Peyer's patch (tissue), 4 donors: ENCODE data around the gene RSRC2. TPM values are rescaled to one million over a fixed set of nuclear protein-coding genes. Genes with fewer than 3 reads are reported as not detected.

ENCODE experiments used
- DNase-seq, 3 donors: peaks; one replicate each; pipeline ENCODE4 v3.0.0-alpha.2; 2017 to 2019
- H3K27ac ChIP-seq, 4 donors: fragments of 200-600 bp; sonication (generic); one replicate each; pipeline ENCODE4 v1.5.1; 2016 to 2019
- H3K27me3 ChIP-seq, 2 donors: fragments of 200-600 bp; sonication (generic); one replicate each; pipeline ENCODE4 v1.5.1; 2019
- H3K36me3 ChIP-seq, 3 donors: fragments of 200-600 bp; sonication (generic); one replicate each; pipeline ENCODE4 v1.5.1; 2016 to 2019
- H3K4me1 ChIP-seq, 4 donors: fragments of 200-600 bp; sonication (generic); one replicate each; pipeline ENCODE4 v1.5.1; 2016 to 2019
- H3K4me3 ChIP-seq, 4 donors: fragments of 200-600 bp; sonication (generic); 1 replicate in 3 of 4; 2 replicates in 1 of 4; pipeline ENCODE4 v1.5.1; 2016 to 2019; ENCODE audit warnings: mild to moderate bottlenecking in 1 of 4
- H3K9me3 ChIP-seq, 4 donors: fragments of 200-600 bp; sonication (generic); one replicate each; pipeline ENCODE4 v1.5.1; 2016 to 2019; ENCODE audit warnings: mild to moderate bottlenecking in 1 of 4
- POLR2A ChIP-seq, 2 donors: fragments of 450-650 bp; IDR thresholded peaks; one replicate each; pipeline ENCODE4 v1.5.1; 2017; ENCODE audit warnings: antibody characterized with exemption in 2 of 2, mild to moderate bottlenecking in 2 of 2, moderate library complexity in 2 of 2
- small RNA-seq, 2 donors: library from RNA; depleted of rRNA; stranded (forward); fragments of <200 nt; gene quantifications; one replicate each; pipeline ENCODE3, GENCODE V24; 2016
- total RNA-seq, 4 donors: library from RNA; depleted of rRNA; stranded (reverse); fragments of >200 nt; gene quantifications; one replicate each; pipeline ENCODE4 v1.1.0, GENCODE V29; 2016
- TF ChIP-seq, protein P1 (sequence below), 6 experiments: fragments of 450-650 bp in 4 of 6; fragments of 200-600 bp in 2 of 6; sonication (generic) in 1 of 6; IDR thresholded peaks; one replicate each; pipeline ENCODE4 v1.5.1; 2017 to 2019; ENCODE audit warnings: antibody characterized with exemption in 6 of 6, mild to moderate bottlenecking in 3 of 6, moderate library complexity in 1 of 6

RSRC2 gene
- total RNA-seq, 4 donors from 2014 or later = 78.5 to 455 (median 112) TPM

- Histone ChIP-seq H3K9me3 (no peaks in the 10 kb centered on the region), H3K27ac (no peak overlapping the region), H3K36me3 (no peaks in the 10 kb centered on the region), H3K4me3 (no peak overlapping the region), H3K27me3 (no peaks in the 10 kb centered on the region), H3K4me1 (peaks cover 0 to 6% (median 4%) of the 10 kb centered on the region in 4 donors)
- TF ChIP-seq POLR2A (IDR thresholded peaks at IDR 0.05) = no peak
- TF ChIP-seq, protein P1, sequence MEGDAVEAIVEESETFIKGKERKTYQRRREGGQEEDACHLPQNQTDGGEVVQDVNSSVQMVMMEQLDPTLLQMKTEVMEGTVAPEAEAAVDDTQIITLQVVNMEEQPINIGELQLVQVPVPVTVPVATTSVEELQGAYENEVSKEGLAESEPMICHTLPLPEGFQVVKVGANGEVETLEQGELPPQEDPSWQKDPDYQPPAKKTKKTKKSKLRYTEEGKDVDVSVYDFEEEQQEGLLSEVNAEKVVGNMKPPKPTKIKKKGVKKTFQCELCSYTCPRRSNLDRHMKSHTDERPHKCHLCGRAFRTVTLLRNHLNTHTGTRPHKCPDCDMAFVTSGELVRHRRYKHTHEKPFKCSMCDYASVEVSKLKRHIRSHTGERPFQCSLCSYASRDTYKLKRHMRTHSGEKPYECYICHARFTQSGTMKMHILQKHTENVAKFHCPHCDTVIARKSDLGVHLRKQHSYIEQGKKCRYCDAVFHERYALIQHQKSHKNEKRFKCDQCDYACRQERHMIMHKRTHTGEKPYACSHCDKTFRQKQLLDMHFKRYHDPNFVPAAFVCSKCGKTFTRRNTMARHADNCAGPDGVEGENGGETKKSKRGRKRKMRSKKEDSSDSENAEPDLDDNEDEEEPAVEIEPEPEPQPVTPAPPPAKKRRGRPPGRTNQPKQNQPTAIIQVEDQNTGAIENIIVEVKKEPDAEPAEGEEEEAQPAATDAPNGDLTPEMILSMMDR (IDR thresholded peaks at IDR 0.05) = no peak
- DNase-seq = no peak
These were observed 72.0 kb downstream of the RSRC2 start for GRCh38 chr12:122454739-122455138.

- H3K27me3 ChIP-seq = no peaks in the 10 kb centered on the region
These were observed 72.5 kb downstream of the RSRC2 start for GRCh38 chr12:122454250-122454721.

More at GRCh38 chr12:122454250-122454721, 72.5 kb downstream of the RSRC2 start:
- DNase-seq = no peak
- Histone ChIP-seq H3K36me3 (no peaks in the 10 kb centered on the region), H3K9me3 (no peaks in the 10 kb centered on the region), H3K27ac (peak overlapping the region in 1 of 4 donors; percentile 54), H3K4me3 (no peak overlapping the region), H3K4me1 (peaks cover 0 to 6% (median 4%) of the 10 kb centered on the region in 4 donors)
- TF ChIP-seq, protein P1 (IDR thresholded peaks at IDR 0.05) = no peak
- TF ChIP-seq POLR2A (IDR thresholded peaks at IDR 0.05) = no peak

Small RNA genes within 50 kb of the gene (small RNA-seq; reads per million reads assigned to genes)
- 0 reads per million in 2 donors for gene AC026333.1
- gene RF00411 = 0 reads per million in 2 donors

Other genes with a start within 250 kb of the RSRC2 start
- 100 to 1,000 TPM in 1 of 4 donors, 10 to 100 TPM in 3; 55.7 to 167 (median 86.0) TPM for gene CLIP1, start 104.3 kb downstream of the RSRC2 start, total RNA-seq
- gene ZCCHC8, start 26.0 kb downstream of the RSRC2 start, total RNA-seq = 10 to 100 TPM; 20.5 to 59.4 (median 28.4) TPM
- 10 to 100 TPM; 21.3 to 80.0 (median 28.2) TPM for gene KNTC1, start 313 bp upstream of the RSRC2 start, total RNA-seq
- not detected for gene HCAR2, start 176.4 kb upstream of the RSRC2 start, total RNA-seq
- not detected for gene HCAR3, start 189.9 kb upstream of the RSRC2 start, total RNA-seq
- not detected for gene HCAR1, start 203.9 kb upstream of the RSRC2 start, total RNA-seq
- 10 to 100 TPM; 15.7 to 27.7 (median 22.4) TPM for gene DENR, start 225.9 kb upstream of the RSRC2 start, total RNA-seq
- 1 to 10 TPM in 2 of 4 donors, under 1 TPM in 1, not detected in 1; 0.35 to 8.3 (median 1.1) TPM for gene CCDC62, start 247.6 kb upstream of the RSRC2 start, total RNA-seq